HG03469 (cell line): ENCODE measurements around the gene UTS2R.
"Not testable (repeated sequence)": the region's sequence is repeated elsewhere in the genome, so short reads cannot be mapped to it uniquely, and the experiment has no call there.

Source experiments
- ATAC-seq: cut with Tn5 transposase; IDR thresholded peaks from one replicate; pipeline ENCODE4 v1.9.1; 2021; ENCODE audit warnings: mild to moderate bottlenecking, moderate library complexity, moderate number of reproducible peaks; ENCODE audit not compliant: unreplicated experiment

The UTS2R gene

DNA sequence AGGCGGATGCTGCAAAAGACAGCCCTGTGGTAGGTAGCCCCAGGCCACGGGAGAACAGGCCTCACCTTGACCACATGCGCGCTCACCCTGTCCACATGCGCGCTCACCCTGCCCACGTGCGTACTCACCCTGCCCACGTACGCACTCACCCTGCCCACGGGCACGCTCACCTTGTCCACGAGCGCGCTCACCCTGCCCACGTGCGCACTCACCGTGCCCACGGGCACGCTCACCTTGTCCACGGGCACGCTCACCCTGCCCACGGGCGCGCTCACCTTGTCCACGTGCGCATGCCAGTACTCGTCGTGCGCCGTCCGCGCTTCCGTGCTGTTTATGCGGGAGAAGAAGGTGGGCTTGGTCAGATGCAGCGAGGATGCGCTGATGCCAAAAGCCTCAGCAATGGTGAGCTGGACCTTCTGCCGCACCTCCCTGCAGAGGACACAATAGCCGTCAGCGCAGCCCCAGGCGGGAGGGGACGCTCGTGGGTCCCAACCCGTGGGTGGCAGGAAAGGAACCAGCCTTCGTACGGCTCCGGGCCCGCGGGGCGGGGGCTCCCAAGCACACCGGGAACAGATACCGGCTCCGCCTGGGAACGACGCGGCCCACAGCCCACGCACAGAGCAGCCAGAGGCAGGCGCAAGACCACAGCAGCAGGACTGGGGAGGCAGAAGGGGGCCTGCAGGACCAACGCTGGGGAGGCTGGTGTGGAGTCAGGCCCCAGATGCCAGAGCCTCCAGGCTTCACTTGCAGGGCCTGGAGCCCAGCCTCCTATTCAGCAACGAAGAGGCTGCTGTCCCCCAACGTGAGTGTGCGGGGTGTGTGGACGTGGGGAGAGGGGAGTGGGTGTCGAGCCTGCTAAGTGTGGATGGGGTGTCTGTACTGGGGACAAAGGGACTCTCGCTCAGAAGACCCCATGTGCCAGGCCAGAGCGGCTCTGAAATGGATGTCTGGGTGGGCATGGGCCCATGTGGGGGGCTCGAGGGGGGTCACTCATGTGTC is 32.4 kb downstream of the UTS2R start:
- ATAC-seq, result no peak

DNA sequence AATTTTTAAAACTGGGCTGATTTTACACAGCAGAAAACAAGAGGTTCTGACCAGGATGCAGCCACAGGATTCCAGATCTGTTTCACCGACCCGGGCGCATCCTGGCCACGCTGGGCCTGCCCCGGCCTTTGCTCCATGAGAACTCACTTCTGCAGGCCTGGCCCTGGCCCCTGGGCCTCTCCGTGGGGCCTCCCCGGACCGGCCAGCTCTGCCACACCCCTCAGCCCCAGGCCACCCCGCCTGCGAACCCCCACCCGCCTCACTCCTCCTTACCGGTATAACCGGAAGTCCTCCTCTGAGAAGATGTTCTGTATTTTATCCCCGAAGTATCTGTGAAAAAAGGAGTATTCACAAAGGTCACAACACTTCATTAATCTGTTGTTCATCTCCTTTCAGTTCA is 33.5 kb downstream of the UTS2R start:
- no peak for ATAC-seq

DNA sequence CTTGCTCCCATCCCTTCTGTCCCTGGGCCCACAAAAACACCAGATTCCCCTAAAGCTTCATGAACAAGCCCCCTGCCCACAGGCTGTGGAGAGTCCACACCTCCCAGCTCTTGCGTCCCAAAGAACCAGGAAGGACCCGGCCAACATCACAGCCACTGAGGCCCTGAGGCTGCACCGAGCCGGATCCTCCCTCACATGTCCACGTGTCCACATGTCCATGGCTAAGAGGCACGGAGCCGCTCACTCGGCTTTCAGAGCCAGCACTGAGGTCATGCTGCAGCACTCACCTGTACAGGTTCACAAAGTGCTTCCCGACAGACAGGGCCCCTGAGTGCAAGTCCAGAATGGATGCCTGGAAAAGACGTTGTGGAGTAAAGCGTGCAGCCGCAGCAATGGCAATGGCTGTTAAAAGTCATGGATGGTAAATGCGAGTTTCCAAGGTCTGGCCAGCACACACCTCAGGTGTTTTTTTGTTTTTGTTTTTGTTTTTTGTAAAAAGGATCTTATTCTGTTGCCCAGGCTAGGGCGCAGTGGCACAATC is 34.6 kb downstream of the UTS2R start:
- ATAC-seq, result no peak

DNA sequence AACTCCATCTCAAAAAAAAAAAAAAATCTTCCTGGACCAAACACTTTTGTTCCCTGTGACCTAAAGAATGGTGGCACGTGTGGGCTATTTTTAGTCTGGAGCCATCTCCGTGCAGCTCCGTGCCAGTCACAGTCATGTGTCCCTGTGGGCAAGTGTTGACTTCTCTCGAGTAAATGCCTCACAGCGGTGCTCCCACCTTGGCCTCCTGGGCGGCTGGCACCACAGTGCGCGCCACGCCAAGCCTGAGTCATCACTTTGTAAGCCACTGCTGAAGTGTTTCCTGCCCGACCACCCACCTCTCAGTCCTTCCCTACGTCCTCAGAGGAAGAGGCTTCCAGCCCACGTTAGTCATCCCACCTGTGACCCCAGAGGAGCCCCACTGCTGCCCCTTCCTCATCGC is 35.7 kb downstream of the UTS2R start:
- ATAC-seq, result no peak

DNA sequence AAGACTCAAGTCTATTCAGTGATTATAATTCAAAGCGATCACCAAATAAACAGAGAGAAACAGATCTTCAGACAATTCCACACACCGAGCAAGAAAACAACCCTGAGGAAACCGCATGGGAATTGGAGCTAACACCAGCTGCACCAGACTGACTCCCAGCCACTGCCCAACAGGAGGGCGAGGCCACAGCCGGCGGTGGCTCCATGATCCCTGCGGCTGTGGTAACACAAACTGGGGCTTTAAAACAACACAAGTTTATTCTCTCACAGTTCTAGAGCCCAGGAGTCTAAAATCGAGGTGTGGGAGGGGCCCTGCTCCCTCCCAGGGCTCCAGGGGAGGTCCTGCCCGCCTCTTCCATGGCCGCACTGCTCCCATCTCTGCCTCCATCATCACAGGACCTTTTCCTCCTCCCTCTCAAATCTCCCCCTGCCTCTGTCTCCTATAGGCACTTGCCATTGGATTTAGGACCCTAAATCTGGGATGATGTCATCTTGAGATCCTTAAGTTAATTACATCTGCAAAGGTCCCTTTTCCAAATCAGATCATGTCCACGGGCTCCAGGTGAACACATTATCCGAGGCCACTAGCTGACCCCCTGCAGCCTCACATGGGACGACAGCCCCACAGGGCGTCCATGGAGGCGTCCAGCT is 36.8 kb downstream of the UTS2R start:
- no peak for ATAC-seq

DNA sequence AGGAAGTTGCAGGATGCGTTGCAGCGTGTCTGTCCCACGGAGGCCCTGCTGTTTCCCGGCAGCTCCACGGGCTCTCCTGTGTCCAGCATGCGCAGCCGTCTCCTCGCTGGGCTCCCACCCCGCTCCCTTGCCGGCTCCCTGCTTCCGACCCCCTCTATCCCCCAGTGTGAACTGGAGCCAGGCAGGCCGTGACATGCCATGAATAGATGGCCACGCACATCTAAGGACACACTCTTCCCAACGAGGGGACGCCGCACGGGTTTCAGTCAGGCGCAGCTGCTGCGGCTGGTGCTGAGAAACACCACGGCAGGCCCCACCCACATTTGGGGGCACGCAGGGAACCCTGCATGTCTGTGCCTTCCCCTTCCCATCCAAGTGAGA is 37.4 kb downstream of the UTS2R start:
- ATAC-seq, result no peak

DNA sequence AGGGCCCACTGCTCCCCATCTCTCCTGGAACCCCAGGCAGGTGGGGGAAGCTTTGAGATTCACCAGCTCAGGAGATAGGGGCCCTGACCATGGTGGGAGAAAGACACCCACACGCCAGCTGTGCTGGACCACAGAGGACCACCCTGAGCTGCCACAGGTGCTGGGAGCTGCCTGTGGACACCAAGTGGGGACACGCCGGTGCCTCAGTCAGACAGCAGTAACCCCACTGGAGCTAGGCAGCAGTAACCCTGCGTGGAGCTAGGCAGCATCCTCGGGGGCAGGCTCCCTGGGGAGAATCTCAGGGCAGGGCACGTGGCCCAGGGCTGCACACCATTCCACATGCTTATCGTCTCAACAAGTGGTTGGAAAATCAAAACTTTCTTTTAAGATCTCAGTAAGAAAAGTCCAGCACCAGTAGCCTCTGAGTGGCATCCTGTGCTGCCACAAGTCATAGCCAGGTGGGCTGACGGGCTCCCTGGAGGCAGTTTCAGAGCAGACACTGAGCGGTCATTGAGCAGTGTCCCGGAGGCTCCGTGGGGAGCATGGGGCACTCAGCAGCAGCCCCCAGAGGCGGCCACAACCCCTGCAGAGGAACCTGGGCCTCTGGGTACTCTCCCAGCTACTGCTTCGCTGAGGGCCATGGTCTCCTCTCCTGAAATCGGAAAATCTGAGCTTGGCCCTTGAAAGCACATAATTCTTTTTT is 38.6 kb downstream of the UTS2R start:
- no peak for ATAC-seq

DNA sequence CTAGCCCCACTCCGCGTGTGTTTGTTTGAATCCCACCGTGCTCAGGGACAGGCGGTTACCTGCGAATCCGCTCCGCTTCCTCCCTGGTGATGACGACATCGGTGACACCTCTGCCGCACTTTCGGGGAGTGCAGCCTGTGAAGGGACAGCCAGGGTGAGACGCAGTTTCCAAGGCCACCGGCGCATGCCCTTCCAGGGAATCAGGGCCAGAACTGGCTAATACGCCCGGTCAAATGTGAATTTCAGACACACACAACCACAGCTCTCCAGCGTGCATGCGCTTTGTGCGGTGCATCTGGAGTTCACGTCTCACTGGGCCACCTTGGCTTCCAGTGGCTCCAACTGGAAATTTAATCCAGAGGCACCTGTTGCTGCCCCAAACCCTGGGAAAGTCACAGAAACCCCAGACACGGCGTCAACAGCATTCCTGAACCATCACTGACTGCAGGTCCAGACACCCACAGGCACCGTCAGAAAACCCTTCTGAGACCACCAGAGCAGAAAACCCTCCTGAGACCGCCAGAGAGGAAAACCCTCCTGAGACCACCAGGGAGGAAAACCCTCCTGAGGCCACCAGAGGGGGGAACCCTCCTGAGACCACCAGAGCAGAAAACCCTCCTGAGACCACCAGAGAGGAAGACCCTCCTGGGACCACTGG is 40.0 kb downstream of the UTS2R start:
- no peak for ATAC-seq

DNA sequence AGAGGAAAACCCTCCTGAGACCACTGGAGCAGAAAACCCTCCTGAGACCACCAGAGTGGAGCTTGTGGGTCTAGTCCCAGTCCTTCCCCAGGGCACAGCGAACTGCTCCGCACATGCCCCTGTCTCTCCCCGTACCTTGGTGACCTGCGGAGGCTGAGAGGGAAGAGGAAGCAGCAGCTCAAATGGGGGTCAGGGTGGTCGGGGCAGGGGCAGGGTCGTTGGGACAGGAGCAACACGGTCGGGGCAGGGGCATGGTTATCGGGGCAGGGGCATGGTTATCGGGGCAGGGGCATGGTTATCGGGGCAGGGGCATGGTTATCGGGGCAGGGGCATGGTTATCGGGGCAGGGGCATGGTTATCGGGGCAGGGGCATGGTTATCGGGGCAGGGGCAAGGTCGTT is 40.5 kb downstream of the UTS2R start:
- not testable (repeated sequence) for ATAC-seq

DNA sequence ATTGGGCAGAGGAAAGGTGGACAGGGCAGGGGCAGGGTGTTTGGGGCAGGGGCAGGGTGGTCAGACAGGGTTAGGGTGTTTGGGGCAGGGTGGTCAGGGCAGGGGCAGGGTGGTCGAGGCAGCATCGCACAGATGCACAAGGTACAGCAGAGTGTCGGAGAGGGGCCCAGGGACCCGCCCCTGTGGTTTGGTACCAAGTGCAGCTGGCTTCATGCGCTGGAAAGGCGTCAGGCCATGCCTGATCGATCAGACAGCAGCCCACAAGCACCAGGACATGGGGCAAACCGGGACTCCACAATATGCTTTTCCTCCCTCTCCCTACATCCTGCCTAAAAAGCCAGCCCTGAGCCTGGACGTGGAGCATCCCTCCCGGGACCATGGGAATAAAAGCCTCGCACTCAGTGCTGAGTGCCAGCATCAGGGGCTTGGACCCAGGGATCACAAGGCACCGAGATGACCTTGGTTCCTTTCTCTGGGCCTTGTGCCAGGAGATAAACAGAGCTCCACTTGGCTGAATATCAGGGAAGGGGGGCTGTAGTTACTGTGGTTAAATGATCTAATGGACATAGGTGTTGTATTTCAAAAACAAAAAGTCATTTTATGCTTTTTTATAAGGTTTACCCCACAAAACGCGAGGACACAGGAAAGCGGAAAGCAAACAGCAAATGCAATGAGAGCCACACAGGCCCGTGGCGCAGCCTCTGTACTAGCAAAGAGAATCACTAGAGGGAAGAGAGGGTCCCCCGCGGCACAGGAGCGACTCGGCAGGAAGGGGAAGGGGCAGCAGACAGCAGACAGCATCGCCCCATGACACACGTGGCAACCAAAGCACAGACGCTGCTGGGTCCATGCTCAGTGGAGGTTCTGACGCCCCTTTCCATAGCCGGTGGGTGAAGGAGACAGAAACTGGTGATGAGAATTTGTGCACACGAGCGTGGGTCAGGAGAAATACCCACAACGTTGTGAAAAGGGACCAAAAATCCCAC is 41.3 kb downstream of the UTS2R start:
- no peak for ATAC-seq

DNA sequence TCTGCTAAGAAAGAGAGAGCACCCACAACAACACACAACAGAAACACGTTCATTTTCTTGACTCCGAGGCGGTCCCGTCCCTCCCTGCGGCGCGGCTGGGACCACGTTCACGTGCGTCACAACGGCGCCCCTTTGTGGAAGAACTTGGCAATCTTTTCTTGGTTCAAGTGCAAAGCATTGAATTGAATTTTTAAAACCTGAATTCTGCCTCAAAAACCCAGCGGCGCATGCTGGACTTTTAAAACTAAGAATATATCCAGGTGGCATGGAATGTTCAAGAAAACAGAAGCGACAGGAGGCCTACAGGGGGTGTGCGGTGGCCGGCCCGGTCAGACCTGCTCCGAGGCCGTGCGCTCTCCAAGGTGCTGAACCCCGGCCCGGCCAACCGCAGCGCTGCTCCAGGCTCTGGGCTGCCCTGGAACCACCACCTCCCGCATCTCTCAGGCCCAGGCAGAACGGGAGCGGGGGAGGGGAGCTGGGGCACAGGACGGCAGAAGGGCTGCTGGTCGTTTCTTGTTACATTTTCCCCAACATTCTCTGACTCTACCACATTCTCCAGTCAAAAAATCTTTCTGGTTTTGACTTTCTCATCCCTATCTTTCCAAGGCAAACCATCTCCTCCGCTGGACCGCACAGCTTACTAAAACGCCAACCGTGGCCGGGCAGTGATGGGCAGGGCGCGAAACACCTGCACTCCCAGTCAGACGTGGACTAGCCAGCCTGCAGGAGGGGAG is 43.1 kb downstream of the UTS2R start:
- ATAC-seq, result no peak

DNA sequence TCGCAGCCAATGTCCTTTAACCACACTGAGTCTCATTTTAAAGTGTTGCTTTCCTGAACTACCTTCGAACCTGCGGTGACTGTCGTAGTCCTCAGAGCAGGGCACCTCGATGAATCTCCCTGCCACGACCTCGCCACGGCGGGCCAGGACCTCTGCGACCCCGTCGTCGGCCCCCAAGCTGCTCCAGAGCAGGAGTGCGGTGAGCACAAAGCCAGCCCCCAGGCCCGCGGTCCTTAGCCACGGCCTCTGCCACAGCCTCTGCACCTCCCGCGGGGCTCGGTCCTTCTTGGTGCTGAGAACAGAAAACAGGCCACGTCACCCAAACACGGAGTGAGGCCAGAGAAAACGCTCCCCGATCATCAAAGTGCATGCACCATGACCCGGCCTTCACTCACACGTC is 43.8 kb downstream of the UTS2R start:
- no peak for ATAC-seq

DNA sequence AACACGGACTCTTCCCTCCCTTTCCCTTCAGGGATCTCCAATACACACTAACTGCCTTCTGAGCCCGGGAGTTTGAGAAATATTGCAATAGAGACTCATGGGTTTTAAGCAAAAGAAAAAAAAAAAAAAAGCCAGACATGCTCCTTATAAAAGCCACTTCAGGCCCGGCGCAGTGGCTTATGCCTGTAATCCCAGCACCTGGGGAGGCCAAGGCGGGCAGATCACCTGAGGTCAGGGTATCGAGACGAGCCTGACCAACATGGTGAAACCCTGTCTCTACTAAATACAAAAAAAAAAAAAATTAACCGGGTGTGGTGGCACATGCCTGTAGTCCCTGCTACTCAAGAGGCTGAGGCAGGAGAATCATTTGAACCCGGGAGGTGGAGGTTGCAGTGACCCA is 44.2 kb downstream of the UTS2R start:
- ATAC-seq, result no peak

DNA sequence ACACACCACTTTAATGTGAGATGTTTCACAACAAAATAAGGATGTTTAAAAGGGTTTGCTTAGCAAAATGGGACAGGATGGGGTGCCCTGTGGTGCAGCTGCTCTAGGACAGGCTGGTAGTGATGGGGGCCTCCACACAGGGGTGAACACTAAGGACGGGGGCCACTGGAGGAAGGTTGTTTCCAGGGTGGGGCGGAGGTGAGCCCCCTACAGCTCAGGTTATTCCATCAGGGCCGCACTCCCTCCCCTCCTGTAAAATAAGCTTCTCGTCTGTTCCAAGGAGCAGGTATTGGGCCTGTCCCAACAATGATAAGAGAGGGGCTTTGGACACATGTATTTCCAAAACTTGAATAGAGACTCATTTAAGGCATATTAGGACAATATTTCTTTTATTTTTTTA is 44.7 kb downstream of the UTS2R start:
- ATAC-seq, result no peak

DNA sequence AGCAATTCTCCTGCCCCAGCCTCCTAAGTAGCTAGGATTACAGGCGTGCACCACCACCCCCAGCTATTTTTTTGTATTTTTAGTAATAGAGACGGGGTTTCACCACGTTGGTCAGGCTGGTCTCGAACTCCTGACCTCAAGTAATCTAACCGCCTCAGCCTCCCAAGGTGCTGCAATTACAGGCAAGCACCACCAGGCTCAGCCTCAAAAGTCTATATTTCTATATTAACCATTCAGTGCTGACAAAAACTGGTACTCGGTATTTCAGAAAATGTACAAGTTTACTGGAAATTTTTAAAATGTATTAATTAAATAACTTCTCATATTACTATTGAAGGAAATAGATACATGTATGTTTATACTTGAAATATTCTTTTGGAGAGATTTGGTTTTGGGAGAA is 45.2 kb downstream of the UTS2R start:
- ATAC-seq, result no peak

DNA sequence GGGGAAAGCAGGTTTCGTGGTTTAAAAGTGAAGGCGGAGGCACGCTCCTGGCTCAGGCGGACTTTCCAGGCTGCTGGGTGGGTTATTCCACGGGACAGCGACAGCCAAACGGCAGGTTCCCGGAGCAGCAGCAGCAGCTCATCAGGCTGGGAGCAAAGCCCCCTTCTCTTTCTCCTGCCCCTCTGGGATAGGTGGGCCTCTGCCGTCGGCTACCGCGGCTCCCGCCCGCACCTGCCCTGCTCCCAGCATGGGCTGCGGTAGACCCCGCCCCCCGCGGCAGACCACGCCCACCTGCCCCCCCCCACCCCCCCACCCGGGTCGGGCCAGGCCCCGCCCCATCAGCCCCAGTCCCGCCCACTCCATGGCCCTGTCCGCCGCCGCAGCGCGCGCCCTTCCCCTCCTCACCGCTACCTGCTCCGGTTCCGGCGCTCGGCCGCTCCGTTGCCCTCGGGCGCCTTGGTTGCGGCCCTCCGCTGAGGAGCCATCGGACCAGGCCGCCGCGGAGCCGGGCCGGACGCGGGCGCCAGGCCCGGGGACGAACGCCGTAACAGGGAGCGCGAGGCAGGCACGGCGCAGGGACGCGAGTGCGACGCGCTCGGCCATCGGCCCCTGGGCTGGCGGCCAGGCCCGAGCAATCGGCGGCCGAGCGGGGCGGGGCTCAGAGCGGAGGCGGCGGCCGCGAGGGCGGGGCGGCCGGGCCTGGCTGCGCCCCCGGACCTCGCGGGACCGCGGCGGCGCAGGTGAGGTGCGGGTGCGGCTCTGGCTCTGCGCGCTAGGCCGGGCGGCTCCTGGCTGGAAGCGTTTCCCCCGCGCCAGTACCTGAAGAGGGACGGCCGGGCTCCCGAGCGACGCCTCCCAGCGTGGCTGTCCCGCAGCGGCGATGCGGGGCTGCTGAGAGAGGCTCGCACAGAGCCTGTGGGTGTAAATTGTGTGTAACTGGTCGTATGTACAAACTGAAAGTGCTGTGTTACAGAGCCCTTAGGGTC is 46.7 kb downstream of the UTS2R start, which contains the start of the genes HEXD and OGFOD3:
Gene HEXD, plus strand, starts transcription at position 347 of the 986 bp plus-strand sequence. CDS start 1,453 bp downstream, outside the sequence.
Gene OGFOD3, minus strand, starts transcription at position 586 of the 986 bp plus-strand sequence. Its CDS starts 101 bp downstream, at position 485.
- ATAC-seq, result peak; percentile 66

DNA sequence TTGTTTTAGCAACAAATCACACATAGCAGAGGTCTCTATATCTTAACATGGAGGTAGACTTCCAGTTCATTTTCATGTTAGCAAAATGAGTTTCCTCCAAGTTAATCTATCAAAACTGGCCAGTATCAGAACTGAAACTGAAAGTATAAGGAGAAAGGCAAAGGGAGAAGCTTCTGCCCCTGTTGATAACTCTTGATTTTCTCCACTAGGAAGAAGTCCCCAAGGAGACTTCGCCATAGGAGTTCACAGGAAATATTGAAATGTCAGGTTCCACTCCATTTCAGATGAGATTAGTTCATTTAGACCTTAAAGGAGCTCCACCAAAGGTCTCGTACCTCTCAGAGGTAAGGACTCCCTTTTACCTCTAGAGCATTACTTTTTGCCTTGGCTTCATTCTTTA is 48.0 kb downstream of the UTS2R start:
- ATAC-seq, result no peak
